HepG2 (cell line): ENCODE measurements around the gene CTU1. TPM values are rescaled to one million over a fixed set of nuclear protein-coding genes. Genes with fewer than 3 reads are reported as not detected.

Source experiments
- ATAC-seq: fragments of 200-7000 bp; cut with Tn5 transposase; 3 replicates; pipeline ENCODE4 v1.9.1; 2020; ENCODE audit warnings: mild to moderate bottlenecking, moderate library complexity
- BruUV-seq: library from RNA; stranded (reverse); fragments of 400-500 nt; replicated peaks from 2 replicates; lab custom pipeline; 2021; lab: Mats Ljungman, UMichigan
- CTCF ChIA-PET: fragments of 300-600 bp; formaldehyde crosslinking; extraction: SDS; loops from one replicate; lab custom pipeline; 2021; ENCODE audit warnings: low total read pairs, inconsistent platforms, low intra/inter-chr PET ratio; lab: Yijun Ruan, JAX
- POLR2A ChIA-PET: fragments of 350-600 bp; sonication (Branson Sonifier 250); formaldehyde crosslinking; loops from one replicate; lab custom pipeline; 2020; ENCODE audit warnings: antibody characterized with exemption, inconsistent platforms; lab: Yijun Ruan, JAX
- DNase-seq: peaks from one replicate; pipeline ENCODE4 v3.0.0-alpha.2; 2015; ENCODE audit warnings: low spot score
- FAIRE-seq: peaks from 3 replicates; lab custom pipeline; 2011; peaks lifted over from hg19 to GRCh38; lab: Jason Lieb, UNC
- H2AFZ ChIP-seq: one replicate; pipeline ENCODE4 v1.6.1; 2011; ENCODE audit warnings: low read length, inconsistent platforms
- H3K27ac ChIP-seq: fragments of 300-600 bp; 3 replicates; pipeline ENCODE4 v1.8.0; 2011; ENCODE audit warnings: mixed run types, mild to moderate bottlenecking, mixed read lengths, low read length, inconsistent platforms; ENCODE audit not compliant: insufficient read depth; ENCODE audit errors: extremely low read length
- H3K27me3 ChIP-seq, 2 experiments: fragments of 200-600 bp in 1 of 2; 2 replicates in 1 of 2; 3 replicates in 1 of 2; pipeline versions ENCODE4 v1.6.0 to v1.8.0; 2011; ENCODE audit warnings: low read length in 2 of 2, mild to moderate bottlenecking in 2 of 2, moderate library complexity in 2 of 2, inconsistent platforms in 1 of 2; ENCODE audit not compliant: insufficient read depth in 2 of 2, control insufficient read depth in 1 of 2
- H3K36me3 ChIP-seq, 2 experiments: fragments of 200-600 bp in 1 of 2; replicated peaks in 1 of 2; 2 replicates in 1 of 2; 3 replicates in 1 of 2; pipeline versions ENCODE4 v1.5.1 to v1.8.0; 2011; ENCODE audit warnings: low read length in 2 of 2, inconsistent platforms in 1 of 2; ENCODE audit not compliant: insufficient read depth in 2 of 2, control insufficient read depth in 1 of 2
- H3K4me1 ChIP-seq: 2 replicates; pipeline ENCODE4 v1.5.1; 2012; ENCODE audit warnings: low read length, inconsistent platforms; ENCODE audit not compliant: insufficient read depth
- H3K4me2 ChIP-seq: 2 replicates; pipeline ENCODE4 v1.6.0; 2011; ENCODE audit warnings: low read depth, low read length, inconsistent platforms
- H3K4me3 ChIP-seq, 3 experiments: fragments of 200-600 bp in 1 of 3; sonication (generic), shearing (Covaris generic) in 1 of 3; replicated peaks in 1 of 3; 2 replicates each; pipeline ENCODE4 v1.5.1; 2011 to 2016; ENCODE audit warnings: low read length in 3 of 3, inconsistent platforms in 2 of 3, low read depth in 2 of 3, mild to moderate bottlenecking in 2 of 3, control low read depth in 1 of 3, mixed read lengths in 1 of 3; ENCODE audit not compliant: insufficient read depth in 1 of 3
- H3K79me2 ChIP-seq: one replicate; pipeline ENCODE4 v1.6.1; 2011; ENCODE audit warnings: low read length, inconsistent platforms; ENCODE audit not compliant: insufficient read depth
- H3K9ac ChIP-seq: 2 replicates; pipeline ENCODE4 v1.6.0; 2011; ENCODE audit warnings: mild to moderate bottlenecking, low read depth, low read length, inconsistent platforms; ENCODE audit not compliant: insufficient read depth
- H3K9me3 ChIP-seq: 2 replicates; pipeline ENCODE4 v1.5.1; 2012; ENCODE audit warnings: mild to moderate bottlenecking, low read length
- H4K20me1 ChIP-seq: 2 replicates; pipeline ENCODE4 v1.6.0; 2011; ENCODE audit warnings: inconsistent platforms, mild to moderate bottlenecking, low read length, moderate library complexity; ENCODE audit not compliant: insufficient read depth
- EED ChIP-seq: sonication (generic); formaldehyde crosslinking; IDR thresholded peaks from 2 replicates; pipeline ENCODE4 v1.5.0; 2020; ENCODE audit warnings: mild to moderate bottlenecking, missing genetic modification reagents
- HOXA5 ChIP-seq: sonication (generic); formaldehyde crosslinking; IDR thresholded peaks from 2 replicates; pipeline ENCODE4 v1.4.0; 2020; ENCODE audit warnings: missing genetic modification reagents
- HOXA9 ChIP-seq: sonication (generic); formaldehyde crosslinking; IDR thresholded peaks from 2 replicates; pipeline ENCODE4 v1.8.1; 2022; ENCODE audit warnings: missing genetic modification reagents, mild to moderate bottlenecking, moderate library complexity, borderline replicate concordance
- ZBTB7A ChIP-seq: sonication (generic); formaldehyde crosslinking; IDR thresholded peaks from 2 replicates; pipeline ENCODE4 v1.8.0; 2022; ENCODE audit warnings: mild to moderate bottlenecking, missing genetic modification reagents
- ZNF17 ChIP-seq: sonication (generic); formaldehyde crosslinking; IDR thresholded peaks from 2 replicates; pipeline ENCODE4 v1.5.0; 2020; ENCODE audit warnings: mild to moderate bottlenecking, missing genetic modification reagents
- ZNF33B ChIP-seq: sonication (generic); formaldehyde crosslinking; IDR thresholded peaks from 2 replicates; pipeline ENCODE4 v1.5.1; 2020; ENCODE audit warnings: mild to moderate bottlenecking, missing genetic modification reagents
- ZNF570 ChIP-seq: sonication (generic); formaldehyde crosslinking; IDR thresholded peaks from 2 replicates; pipeline ENCODE4 v1.4.0; 2020; ENCODE audit warnings: mild to moderate bottlenecking, missing genetic modification reagents, borderline replicate concordance
- ZNF724P ChIP-seq: sonication (generic); formaldehyde crosslinking; IDR thresholded peaks from 2 replicates; pipeline ENCODE4 v1.8.0; 2022; ENCODE audit warnings: missing genetic modification reagents, borderline replicate concordance
- ZNF777 ChIP-seq: sonication (generic); formaldehyde crosslinking; IDR thresholded peaks from 2 replicates; pipeline ENCODE4 v1.4.0; 2020; ENCODE audit warnings: missing genetic modification reagents
- ZNF790 ChIP-seq: sonication (generic); formaldehyde crosslinking; IDR thresholded peaks from 2 replicates; pipeline ENCODE4 v1.8.0; 2022; ENCODE audit warnings: missing genetic modification reagents, mild to moderate bottlenecking, borderline replicate concordance
- ZSCAN12 ChIP-seq: sonication (generic); formaldehyde crosslinking; IDR thresholded peaks from 2 replicates; pipeline ENCODE4 v1.9.0; 2021; ENCODE audit warnings: mild to moderate bottlenecking, missing genetic modification reagents
- WGBS: methylation state at CpG from one replicate; pipeline ENCODE4 v1.1.6; 2017; ENCODE audit warnings: low lambda C conversion rate; 5-methylcytosine and 5-hydroxymethylcytosine counted together
- in situ Hi-C: cut with HindIII; loops from 2 replicates; pipeline ENCODE4 v1.10.0; 2017; ENCODE audit warnings: low pct_unique_long_range_greater_than_20kb; ENCODE audit not compliant: extremely low pct_ligation_motif_present
- intact Hi-C: fragments of 100-400 bp; cut with micrococcal nuclease; formaldehyde crosslinking; loops from one replicate; pipeline ENCODE4 v1.10.0; 2022; ENCODE audit not compliant: unreplicated experiment
- polyA plus RNA-seq, 8 experiments: library from polyadenylated mRNA; depleted of rRNA in 3 of 8; stranded (reverse) in 7 of 8; unstranded in 1 of 8; fragments of >200 nt; fragmentation: Illumina TruSeq in 4 of 8; extraction: Trizol in 4 of 8; gene quantifications; 2 replicates each; pipeline versions ENCODE4 v1.2.1 to v1.2.3, GENCODE V29; 2011 to 2016; ENCODE audit warnings: low read depth in 4 of 8, missing spikeins in 1 of 8, mixed read lengths in 1 of 8; ENCODE audit not compliant: insufficient read depth in 1 of 8
- total RNA-seq, 5 experiments: library from RNA; depleted of rRNA; stranded (reverse); fragments of >200 nt; fragmentation: Illumina TruSeq; extraction: Trizol; gene quantifications; 2 replicates each; pipeline ENCODE4 v1.2.3, GENCODE V29; 2016; ENCODE audit warnings: low read depth in 1 of 5

Gene CTU1
- total and polyA plus RNA-seq, 2 of the 13 experiments (the other 11 are each of a cell fraction or from before 2014, with no cell fraction given): 1.9 to 2.9 TPM

GRCh38 chr19:51090471-51090870, 17.7 kb downstream of the CTU1 start:
- no peaks in the 10 kb centered on the region for H3K79me2 ChIP-seq
- no peak for TF ChIP-seq ZNF790 (CRISPR knock-in tag)
- TF ChIP-seq ZNF724P (CRISPR knock-in tag): no peak
- TF ChIP-seq HOXA5 (CRISPR knock-in tag): no peak
- TF ChIP-seq EED (CRISPR knock-in tag): no peak
- no peak for TF ChIP-seq ZSCAN12 (CRISPR knock-in tag)
- no peak for TF ChIP-seq ZBTB7A (CRISPR knock-in tag)
- no peak for TF ChIP-seq ZNF570 (CRISPR knock-in tag)
- no peak for TF ChIP-seq HOXA9 (CRISPR knock-in tag)
- TF ChIP-seq ZNF17 (CRISPR knock-in tag): no peak
- TF ChIP-seq ZNF777: no peak
- no peak for TF ChIP-seq ZNF33B (CRISPR knock-in tag)
- H3K9me3 ChIP-seq: no peaks in the 10 kb centered on the region
- H3K9ac ChIP-seq: no peak overlapping the region
- 25% methylated on average over 8 of the region's 8 CpGs for WGBS
- H3K27me3 ChIP-seq: peaks cover under 1 to 1% of the 10 kb centered on the region in 2 experiments; a peak in 3 of 5 replicates
- no peak for DNase-seq
- FAIRE-seq: no peak
- ChIA-PET POLR2A (no interaction called here), CTCF (no interaction called here)
- H3K36me3 ChIP-seq: no peaks in the 10 kb centered on the region
- ATAC-seq: no peak
- H4K20me1 ChIP-seq: no peaks in the 10 kb centered on the region
- H3K27ac ChIP-seq: no peak overlapping the region
- no peak overlapping the region for H2AFZ ChIP-seq
- H3K4me2 ChIP-seq: no peak overlapping the region
- in situ Hi-C loops: loop anchor here (5.0 to 25.0 kb wide), 2 partner anchors 73 to 153 kb away; partner anchors contain the start of gene KLK10
- intact Hi-C loops: no loop called here
- peaks cover 17% of the 10 kb centered on the region for H3K4me1 ChIP-seq
- no TSS peak for BruUV-seq
- no peak overlapping the region for H3K4me3 ChIP-seq
